NB4 (cell line): Measurements from ENCODE around the gene SMYD3.

Experiments used
- DNase-seq: peaks from one replicate; pipeline ENCODE4 v3.0.0; 2010; ENCODE audit warnings: low read depth
- H3K4me3 ChIP-seq: one replicate; pipeline ENCODE4 v1.5.1; 2011; ENCODE audit warnings: mild to moderate bottlenecking, low read depth, low read length, moderate library complexity
- CTCF ChIP-seq: IDR thresholded peaks from one replicate; pipeline ENCODE4 v1.5.1; 2012; ENCODE audit warnings: low read depth, low read length
- MAX ChIP-seq: IDR thresholded peaks from 2 replicates; pipeline ENCODE4 v1.6.1; 2011; ENCODE audit warnings: low read depth, low read length
- MYC ChIP-seq: IDR thresholded peaks from 2 replicates; pipeline ENCODE4 v1.6.1; 2011; ENCODE audit warnings: low read depth, low read length
- POLR2A ChIP-seq: IDR thresholded peaks from 2 replicates; pipeline ENCODE4 v1.6.1; 2011; ENCODE audit warnings: mild to moderate bottlenecking; ENCODE audit not compliant: insufficient read length; ENCODE audit errors: extremely low read depth

SMYD3 gene

GRCh38 chr1:246189126-246189525, 318.0 kb downstream of the SMYD3 start:
- TF ChIP-seq MYC, result no peak
- TF ChIP-seq POLR2A, result no peak
- no peak for TF ChIP-seq CTCF
- no peak for TF ChIP-seq MAX
- DNase-seq, result no peak
- H3K4me3 ChIP-seq, result no peak overlapping the region

GRCh38 chr1:246187834-246188372, 319.2 kb downstream of the SMYD3 start:
- no peak for DNase-seq
- TF ChIP-seq MAX, result no peak
- TF ChIP-seq MYC, result no peak
- TF ChIP-seq CTCF, result no peak
- no peak for TF ChIP-seq POLR2A
- no peak overlapping the region for H3K4me3 ChIP-seq

GRCh38 chr1:246184503-246184902, 322.6 kb downstream of the SMYD3 start:
- no peak for DNase-seq
- no peak overlapping the region for H3K4me3 ChIP-seq
- TF ChIP-seq MYC (no peak), MAX (no peak), POLR2A (no peak), CTCF (no peak)

GRCh38 chr1:246182149-246182851, 324.8 kb downstream of the SMYD3 start:
- TF ChIP-seq MYC, result no peak
- no peak for TF ChIP-seq CTCF
- no peak for TF ChIP-seq MAX
- no peak for TF ChIP-seq POLR2A
- peak; percentile 84 for DNase-seq
- H3K4me3 ChIP-seq, result no peak overlapping the region

GRCh38 chr1:246181241-246181640, 325.8 kb downstream of the SMYD3 start:
- TF ChIP-seq MAX (no peak), CTCF (no peak), MYC (no peak), POLR2A (no peak)
- no peak overlapping the region for H3K4me3 ChIP-seq
- peak; percentile 30 for DNase-seq

GRCh38 chr1:246179401-246179800, 327.7 kb downstream of the SMYD3 start:
- DNase-seq, result no peak
- H3K4me3 ChIP-seq, result no peak overlapping the region
- TF ChIP-seq POLR2A, result no peak
- TF ChIP-seq CTCF, result no peak
- no peak for TF ChIP-seq MYC
- no peak for TF ChIP-seq MAX
